CD14-positive monocyte (primary cell): ENCODE measurements around the gene SKA3. TPM values are rescaled to one million over a fixed set of nuclear protein-coding genes. Genes with fewer than 3 reads are reported as not detected.
"Not testable (repeated sequence)": the region's sequence is repeated elsewhere in the genome, so short reads cannot be mapped to it uniquely, and the experiment has no call there.

ENCODE experiments used
- DNase-seq, 3 donors: peaks; one replicate each; pipeline ENCODE4 v3.0.0-alpha.2; 2011 to 2022
- H2AFZ ChIP-seq: 2 replicates; pipeline ENCODE4 v1.6.0; 2012; ENCODE audit warnings: mild to moderate bottlenecking, low read depth, low read length, inconsistent platforms; ENCODE audit not compliant: insufficient read depth, poor library complexity, severe bottlenecking
- H3K27ac ChIP-seq, 2 donors: 1 replicate in 1 of 2; 2 replicates in 1 of 2; pipeline ENCODE4 v1.5.1; 2012 to 2013; ENCODE audit warnings: low read length in 2 of 2, control low read depth in 1 of 2, inconsistent platforms in 1 of 2, low read depth in 1 of 2, mild to moderate bottlenecking in 1 of 2
- H3K27me3 ChIP-seq, 2 donors: one replicate each; pipeline versions ENCODE4 v1.6.0 to v1.6.1; 2011 to 2013; ENCODE audit warnings: low read length in 2 of 2; ENCODE audit not compliant: control insufficient read depth in 2 of 2, insufficient read depth in 2 of 2
- H3K36me3 ChIP-seq, 2 donors: replicated peaks in 1 of 2; 1 replicate in 1 of 2; 2 replicates in 1 of 2; pipeline versions ENCODE4 v1.5.1 to v1.6.1; 2012 to 2013; ENCODE audit warnings: low read length in 2 of 2, control low read depth in 1 of 2, inconsistent platforms in 1 of 2, mild to moderate bottlenecking in 1 of 2; ENCODE audit not compliant: insufficient read depth in 2 of 2, control insufficient read depth in 1 of 2
- H3K4me1 ChIP-seq, 2 donors: 1 replicate in 1 of 2; 2 replicates in 1 of 2; pipeline versions ENCODE4 v1.5.1 to v1.6.1; 2012 to 2013; ENCODE audit warnings: low read length in 2 of 2, control low read depth in 1 of 2, inconsistent platforms in 1 of 2, mild to moderate bottlenecking in 1 of 2, moderate library complexity in 1 of 2; ENCODE audit not compliant: insufficient read depth in 2 of 2, control insufficient read depth in 1 of 2
- H3K4me2 ChIP-seq: replicated peaks from 2 replicates; pipeline ENCODE3; 2012; ENCODE audit warnings: low read length, moderate library complexity, mild to moderate bottlenecking; ENCODE audit not compliant: poor library complexity, severe bottlenecking; ENCODE audit errors: extremely low read depth
- H3K4me3 ChIP-seq, 3 experiments: fragments of 200-600 bp in 1 of 3; sonication (generic) in 1 of 3; replicated peaks in 1 of 3; 1 replicate in 2 of 3; 2 replicates in 1 of 3; pipeline ENCODE4 v1.5.1; 2011 to 2013; ENCODE audit warnings: low read length in 3 of 3, mild to moderate bottlenecking in 3 of 3, control low read depth in 2 of 3, low read depth in 2 of 3, inconsistent platforms in 1 of 3, moderate library complexity in 1 of 3
- H3K79me2 ChIP-seq: 2 replicates; pipeline ENCODE4 v1.6.0; 2012; ENCODE audit warnings: mild to moderate bottlenecking, control low read depth, inconsistent platforms, low read length, moderate library complexity; ENCODE audit not compliant: insufficient read depth
- H3K9ac ChIP-seq: 2 replicates; pipeline ENCODE4 v1.6.0; 2017; ENCODE audit warnings: low read length, mild to moderate bottlenecking; ENCODE audit not compliant: insufficient read depth, poor library complexity, severe bottlenecking
- H3K9me3 ChIP-seq, 2 donors: replicated peaks in 1 of 2; 1 replicate in 1 of 2; 2 replicates in 1 of 2; pipeline versions ENCODE4 v1.5.1 to v1.6.1; 2012 to 2013; ENCODE audit warnings: low read length in 2 of 2, control low read depth in 1 of 2; ENCODE audit not compliant: control insufficient read depth in 1 of 2, insufficient read depth in 1 of 2
- H4K20me1 ChIP-seq: 2 replicates; pipeline ENCODE4 v1.6.0; 2012; ENCODE audit warnings: mild to moderate bottlenecking, low read length, control low read depth, moderate library complexity; ENCODE audit not compliant: insufficient read depth
- H3K27ac Mint-ChIP-seq, 7 donors: one replicate each; pipeline ENCODE4 v1.8.0; 2020; ENCODE audit warnings: mild to moderate bottlenecking in 7 of 7, mixed read lengths in 7 of 7, moderate library complexity in 6 of 7, inconsistent platforms in 2 of 7
- H3K27me3 Mint-ChIP-seq, 3 donors: one replicate each; pipeline ENCODE4 v1.8.0; 2021 to 2022; ENCODE audit warnings: low read depth in 3 of 3, mild to moderate bottlenecking in 3 of 3, mixed read lengths in 3 of 3, moderate library complexity in 3 of 3, inconsistent platforms in 1 of 3
- H3K36me3 Mint-ChIP-seq, 2 donors: one replicate each; pipeline ENCODE4 v1.8.0; 2020; ENCODE audit warnings: mixed read lengths in 2 of 2, inconsistent platforms in 1 of 2, mild to moderate bottlenecking in 1 of 2
- H3K4me1 Mint-ChIP-seq: one replicate; pipeline ENCODE4 v1.8.0; 2020; ENCODE audit warnings: mild to moderate bottlenecking, mixed read lengths
- H3K4me3 Mint-ChIP-seq, 2 donors: one replicate each; pipeline ENCODE4 v1.8.0; 2020; ENCODE audit warnings: mild to moderate bottlenecking in 2 of 2, mixed read lengths in 2 of 2, moderate library complexity in 1 of 2
- H3K9me3 Mint-ChIP-seq, 7 donors: one replicate each; pipeline ENCODE4 v1.8.0; 2020 to 2022; ENCODE audit warnings: mixed read lengths in 7 of 7, mild to moderate bottlenecking in 6 of 7, moderate library complexity in 6 of 7, inconsistent platforms in 2 of 7
- WGBS: methylation state at CpG from one replicate; pipeline ENCODE4 v1.1.5; 2013; ENCODE audit warnings: missing lambda C conversion rate; ENCODE audit not compliant: insufficient coverage; 5-methylcytosine and 5-hydroxymethylcytosine counted together
- intact Hi-C, 2 donors: fragments of 100-400 bp; cut with micrococcal nuclease; formaldehyde crosslinking; loops; one replicate each; pipeline versions ENCODE4 v1.15.0 to v1.15.1; 2023
- polyA plus RNA-seq, 3 donors: library from polyadenylated mRNA; depleted of rRNA in 1 of 3; unstranded in 2 of 3; stranded (reverse) in 1 of 3; fragments of 300-500 nt in 2 of 3; fragments of >200 nt in 1 of 3; fragmentation: Illumina TruSeq in 2 of 3; gene quantifications; 1 replicate in 2 of 3; 2 replicates in 1 of 3; pipeline ENCODE4 v1.2.3, GENCODE V29; 2012 to 2021
- TF ChIP-seq, protein P1 (sequence below): fragments of 200-600 bp; IDR thresholded peaks from one replicate; pipeline ENCODE4 v1.8.0; 2022; ENCODE audit warnings: antibody characterized with exemption, mild to moderate bottlenecking

The SKA3 gene
- polyA plus RNA-seq, 3 donors = 0.12 to 2.5 (median 0.49) TPM

DNA sequence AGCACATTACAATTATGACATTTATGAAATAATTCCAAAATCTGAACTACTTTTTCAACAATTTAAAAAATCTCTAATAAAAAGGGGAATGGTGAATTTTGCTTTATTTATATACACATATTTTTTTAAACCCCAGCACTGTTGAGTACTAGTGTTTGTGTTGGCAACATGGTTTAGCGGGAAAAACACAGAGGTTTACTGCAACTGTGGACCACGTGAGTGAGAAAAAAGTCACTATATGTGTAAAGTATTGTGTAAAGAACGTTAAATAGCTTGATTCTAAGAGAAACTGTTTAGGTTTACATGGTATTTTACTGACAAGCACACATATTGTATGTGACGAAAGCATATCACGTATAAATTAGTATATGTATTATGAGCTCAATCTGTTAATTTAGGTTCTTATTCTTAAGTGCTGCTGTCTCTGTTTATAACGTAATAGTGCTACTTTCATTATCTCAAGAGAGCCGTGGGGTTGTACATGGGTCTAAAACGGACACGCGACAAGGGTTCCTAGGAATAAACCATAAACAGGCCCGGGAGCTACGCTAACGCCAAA, 617 bp downstream of the SKA3 start:
- Histone ChIP-seq H4K20me1 (no peaks in the 10 kb centered on the region), H3K4me1 (peaks cover 11 to 18% of the 10 kb centered on the region in 2 donors), H3K79me2 (peaks cover 65% of the 10 kb centered on the region), H3K4me2 (peak overlapping the region; percentile 83), H3K27me3 (no peaks in the 10 kb centered on the region), H3K9me3 (no peaks in the 10 kb centered on the region), H3K4me3 (peak overlapping the region; percentile 92 to 98 (median 95)), H3K36me3 (peaks cover 3 to 11% of the 10 kb centered on the region in 2 donors), H3K27ac (peak overlapping the region in 1 of 2 donors; percentile 92), H2AFZ (peak overlapping the region; percentile 97), H3K9ac (peak overlapping the region; percentile 90)
- intact Hi-C loops = loop anchor here (5.0 to 10.0 kb wide), 6 partner anchors 119 to 429 kb away; partner anchors contain the start of gene MICU2 (in 1 of the 2)
- H3K4me3 Mint-ChIP-seq = peak overlapping the region; percentile 98
- TF ChIP-seq, protein P1, sequence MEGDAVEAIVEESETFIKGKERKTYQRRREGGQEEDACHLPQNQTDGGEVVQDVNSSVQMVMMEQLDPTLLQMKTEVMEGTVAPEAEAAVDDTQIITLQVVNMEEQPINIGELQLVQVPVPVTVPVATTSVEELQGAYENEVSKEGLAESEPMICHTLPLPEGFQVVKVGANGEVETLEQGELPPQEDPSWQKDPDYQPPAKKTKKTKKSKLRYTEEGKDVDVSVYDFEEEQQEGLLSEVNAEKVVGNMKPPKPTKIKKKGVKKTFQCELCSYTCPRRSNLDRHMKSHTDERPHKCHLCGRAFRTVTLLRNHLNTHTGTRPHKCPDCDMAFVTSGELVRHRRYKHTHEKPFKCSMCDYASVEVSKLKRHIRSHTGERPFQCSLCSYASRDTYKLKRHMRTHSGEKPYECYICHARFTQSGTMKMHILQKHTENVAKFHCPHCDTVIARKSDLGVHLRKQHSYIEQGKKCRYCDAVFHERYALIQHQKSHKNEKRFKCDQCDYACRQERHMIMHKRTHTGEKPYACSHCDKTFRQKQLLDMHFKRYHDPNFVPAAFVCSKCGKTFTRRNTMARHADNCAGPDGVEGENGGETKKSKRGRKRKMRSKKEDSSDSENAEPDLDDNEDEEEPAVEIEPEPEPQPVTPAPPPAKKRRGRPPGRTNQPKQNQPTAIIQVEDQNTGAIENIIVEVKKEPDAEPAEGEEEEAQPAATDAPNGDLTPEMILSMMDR = no peak
- peaks cover 17% of the 10 kb centered on the region for H3K4me1 Mint-ChIP-seq
- WGBS = 0% methylated on average over 8 of the region's 13 CpGs
- H3K9me3 Mint-ChIP-seq = no peaks in the 10 kb centered on the region
- peak overlapping the region; percentile 46 to 96 (median 86) for H3K27ac Mint-ChIP-seq
- no peak for DNase-seq
- H3K27me3 Mint-ChIP-seq = no peaks in the 10 kb centered on the region
- H3K36me3 Mint-ChIP-seq = peaks cover 4 to 9% of the 10 kb centered on the region in 2 donors

DNA sequence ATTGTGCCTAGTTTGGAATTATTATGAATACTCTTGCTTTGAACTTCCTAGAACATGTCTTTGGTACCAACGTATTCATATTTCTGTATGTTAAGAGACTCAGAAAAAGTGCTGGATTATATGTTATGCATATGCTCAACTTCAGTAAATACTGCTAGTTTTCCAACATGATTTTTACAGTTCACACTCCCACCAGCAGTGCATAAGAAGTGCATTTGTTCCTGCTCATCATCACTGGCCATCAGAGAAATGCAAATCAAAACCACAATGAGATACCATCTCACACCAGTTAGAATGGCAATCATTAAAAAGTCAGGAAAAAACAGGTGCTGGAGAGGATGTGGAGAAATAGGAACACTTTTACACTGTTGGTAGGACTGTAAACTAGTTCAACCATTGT, 2.6 kb downstream of the SKA3 start:
- H3K27me3 Mint-ChIP-seq, H3K4me2 ChIP-seq, H3K9me3 Mint-ChIP-seq, H3K4me3 Mint-ChIP-seq, H3K9ac ChIP-seq, H3K4me3 ChIP-seq, H2AFZ ChIP-seq, H3K9me3 ChIP-seq, H3K27ac ChIP-seq, DNase-seq, H4K20me1 ChIP-seq, H3K27me3 ChIP-seq: not testable (repeated sequence)
- H3K27ac Mint-ChIP-seq = peak overlapping the region in 1 of 7 donors; percentile 46
- Histone ChIP-seq H3K4me1 (peaks cover 11 to 18% of the 10 kb centered on the region in 2 donors), H3K79me2 (peaks cover 68% of the 10 kb centered on the region), H3K36me3 (peaks cover 3 to 23% of the 10 kb centered on the region in 2 donors)
- H3K4me1 Mint-ChIP-seq = peaks cover 15% of the 10 kb centered on the region
- WGBS = no CpG with 5 or more reads among the region's 1 CpG
- H3K36me3 Mint-ChIP-seq = peaks cover 10 to 21% of the 10 kb centered on the region in 2 donors
- intact Hi-C loops = loop anchor here in 1 of 2 donors (10.0 kb wide), 4 partner anchors 121 to 431 kb away; partner anchors contain the start of gene MICU2
